NCI-H146 (cell line): ENCODE results near the gene ANKRD33B.
"Not testable (repeated sequence)": the region's sequence is repeated elsewhere in the genome, so short reads cannot be mapped to it uniquely, and the experiment has no call there.

Source experiments
- DNase-seq: peaks from one replicate; lab custom pipeline; 2025; lab: John Stamatoyannopoulos, UW

ANKRD33B gene

GRCh38 chr5:10559151-10559550 is 4.7 kb upstream of the ANKRD33B start:
- no peak for DNase-seq

DNA sequence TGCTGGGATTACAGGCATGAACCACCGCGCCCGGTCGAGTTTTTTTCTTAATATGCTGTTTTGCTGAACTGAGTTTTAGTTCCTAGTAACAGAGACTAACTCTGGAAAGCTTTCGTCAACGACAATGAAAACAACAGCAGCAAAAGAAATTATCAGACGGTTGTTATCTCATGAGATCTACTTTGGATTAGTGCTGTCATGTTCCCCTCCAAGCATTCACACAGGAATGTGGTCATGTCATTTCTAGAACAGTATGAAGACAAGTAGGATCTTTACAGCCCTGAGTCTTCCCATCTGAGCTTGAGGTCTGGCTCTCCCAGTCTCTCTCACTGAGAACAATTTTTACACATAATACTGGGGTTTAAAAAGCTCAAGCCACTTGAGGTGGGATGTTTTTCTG is 4.0 kb upstream of the ANKRD33B start:
- no peak for DNase-seq

GRCh38 chr5:10562201-10563109 is 1.4 kb upstream of the ANKRD33B start:
- DNase-seq, result no peak

- peak; percentile 21 for DNase-seq
These were observed 543 bp upstream of the ANKRD33B start for GRCh38 chr5:10563110-10563944.

DNA sequence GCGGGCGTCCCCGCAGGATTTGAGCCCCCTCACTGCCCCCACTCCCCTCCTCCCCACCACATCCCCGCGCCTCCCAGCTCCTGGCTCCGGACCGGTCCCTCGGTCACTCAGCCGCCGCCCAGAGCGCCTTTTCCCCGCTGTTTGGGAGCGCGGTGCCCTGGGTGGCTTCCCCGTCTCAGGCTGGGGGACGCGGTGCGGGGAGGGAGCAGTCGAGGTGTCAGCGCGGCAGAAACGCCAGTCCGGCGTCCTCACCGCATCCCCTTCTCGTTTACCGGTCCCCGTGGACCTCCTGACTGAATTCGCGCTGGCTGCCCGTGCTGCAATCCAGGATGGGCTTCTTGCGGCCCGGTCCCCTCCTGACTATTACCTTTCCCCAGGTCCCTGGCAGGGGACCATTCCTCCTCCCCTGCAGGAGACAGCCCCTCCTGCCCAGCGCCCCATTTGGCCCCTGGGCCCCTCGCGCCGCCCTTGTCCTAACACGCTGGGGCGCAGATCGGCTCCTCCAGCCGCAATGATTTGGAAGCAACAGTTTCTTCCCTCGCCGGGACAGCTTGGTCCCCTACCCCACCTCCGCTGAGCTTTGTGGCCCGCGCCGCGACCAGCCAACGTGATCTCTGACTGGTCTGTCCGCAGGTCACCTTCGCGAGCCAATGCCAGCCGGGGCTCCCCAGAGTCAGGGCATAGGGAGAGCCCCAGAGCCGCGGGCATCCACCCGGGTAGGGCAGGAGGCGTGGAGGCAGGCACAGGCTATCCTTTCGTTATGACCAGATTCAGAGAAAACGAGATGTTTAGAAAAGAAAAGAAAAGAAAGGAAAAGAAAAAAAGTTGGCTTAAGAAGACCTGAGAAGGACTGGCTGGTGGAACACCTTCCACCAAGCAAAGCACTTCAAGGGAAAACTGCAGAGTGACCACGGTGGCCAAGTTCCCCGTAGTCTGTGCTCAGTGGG is 1.2 kb downstream of the ANKRD33B start:
- DNase-seq, result no peak

DNA sequence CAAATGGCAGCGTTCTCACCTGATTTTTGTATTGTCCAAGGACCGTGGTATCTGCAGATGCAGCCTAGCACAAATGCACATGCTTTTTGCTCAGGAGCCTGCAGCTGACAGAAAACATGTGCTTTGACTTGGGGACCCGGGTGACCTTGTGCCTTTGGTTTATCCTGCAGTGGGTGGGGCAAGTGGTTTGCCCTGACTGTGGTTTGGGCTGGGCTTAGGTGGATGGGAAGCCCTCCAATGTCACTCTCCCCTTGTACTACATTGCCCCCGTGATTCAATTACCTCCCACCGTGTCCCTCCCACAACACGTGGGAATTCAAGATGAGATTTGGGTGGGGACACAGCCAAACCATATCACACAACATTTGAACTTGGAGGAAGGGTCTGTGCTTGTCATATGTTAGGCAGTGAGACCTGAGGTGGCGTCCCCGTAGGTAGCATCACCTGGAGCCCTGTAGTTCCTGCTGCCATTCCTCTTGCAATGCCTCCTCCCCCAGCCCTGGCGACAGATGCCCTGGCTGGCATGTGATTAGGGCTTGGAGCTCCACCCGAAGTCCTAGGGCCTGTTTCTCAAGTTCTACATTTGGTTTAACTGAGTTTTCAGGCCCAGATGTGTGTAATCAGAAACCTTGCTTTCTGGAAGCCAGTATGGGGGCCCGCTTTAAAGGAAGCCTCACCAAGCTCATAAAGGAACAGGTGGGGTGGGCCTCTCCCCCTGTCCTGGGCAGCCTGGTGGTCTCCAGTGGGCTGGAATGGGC is 2.1 kb downstream of the ANKRD33B start:
- no peak for DNase-seq

DNA sequence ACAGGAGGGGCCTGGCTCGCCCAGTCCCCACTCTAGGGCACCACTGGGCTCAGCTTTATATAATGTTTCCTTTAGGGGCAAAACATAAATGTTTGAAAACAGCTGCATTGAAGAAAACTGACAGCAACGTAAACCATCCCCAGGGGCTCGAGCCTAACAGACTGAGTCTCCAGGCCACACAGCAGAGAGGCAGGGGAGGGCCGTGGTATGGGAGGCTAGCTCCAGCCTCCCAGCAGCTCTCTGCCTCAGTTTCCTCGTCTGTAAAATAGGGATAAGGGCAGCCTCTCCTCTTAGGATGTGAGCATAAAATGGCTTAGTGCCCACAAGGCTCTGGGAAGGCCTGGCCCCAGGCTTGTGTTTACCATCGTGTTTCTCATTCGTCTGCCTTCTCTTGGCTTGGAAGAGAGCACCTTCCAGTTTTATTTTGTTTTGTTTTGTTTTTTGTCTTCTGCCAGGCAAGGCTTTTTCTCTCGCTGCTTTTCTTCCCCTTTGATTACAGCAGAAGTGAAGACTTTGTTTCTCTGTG is 2.7 kb downstream of the ANKRD33B start:
- DNase-seq, result no peak

DNA sequence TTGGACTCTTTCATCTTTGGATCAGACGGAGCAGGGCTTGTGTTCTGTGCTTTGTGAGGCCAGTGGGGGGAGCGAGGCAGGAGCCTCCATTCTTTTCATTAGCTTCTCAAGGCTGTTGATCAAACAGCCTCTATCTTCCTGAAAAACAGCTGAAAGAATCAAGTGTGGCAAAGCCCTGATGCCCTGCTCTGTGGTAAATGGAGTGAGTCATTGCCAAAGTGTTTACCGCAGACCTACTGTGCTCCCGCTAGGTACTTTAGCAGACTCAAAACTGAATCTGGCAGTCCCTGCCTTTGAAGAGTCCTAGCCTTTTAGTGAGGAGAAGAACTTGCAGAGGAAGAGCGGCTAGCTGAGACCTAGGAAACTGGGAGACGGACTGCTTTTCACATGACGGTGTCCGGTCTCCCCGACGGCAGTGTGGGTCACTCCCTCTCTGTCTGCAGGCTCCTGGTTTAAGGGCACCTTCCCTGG is 3.3 kb downstream of the ANKRD33B start:
- DNase-seq, result no peak

DNA sequence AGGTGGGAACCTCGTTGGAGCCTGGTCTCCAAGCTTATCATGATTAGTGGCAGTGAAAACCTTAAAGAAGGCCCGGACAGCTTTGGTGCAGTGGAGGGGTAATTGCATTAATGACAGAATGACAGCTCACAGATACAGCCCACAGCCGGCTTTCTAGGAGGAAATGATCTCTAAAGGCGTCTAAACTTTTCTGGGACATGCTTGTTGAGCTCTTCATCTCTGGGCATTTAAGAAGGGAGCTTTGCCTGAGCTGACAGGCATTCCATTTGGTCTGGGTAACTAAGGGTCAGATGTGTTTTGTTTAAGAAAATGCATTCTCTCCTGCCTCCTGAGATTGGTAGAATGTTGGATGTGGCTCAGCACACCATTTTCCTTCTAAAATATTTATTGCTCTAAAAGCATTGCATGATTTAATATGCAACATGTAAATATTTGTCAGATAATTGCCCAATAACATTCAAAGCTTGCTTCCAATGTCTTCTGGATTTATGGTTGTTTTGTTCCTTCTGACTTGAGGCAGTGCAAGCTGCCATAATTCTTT is 4.0 kb downstream of the ANKRD33B start:
- DNase-seq, result no peak

DNA sequence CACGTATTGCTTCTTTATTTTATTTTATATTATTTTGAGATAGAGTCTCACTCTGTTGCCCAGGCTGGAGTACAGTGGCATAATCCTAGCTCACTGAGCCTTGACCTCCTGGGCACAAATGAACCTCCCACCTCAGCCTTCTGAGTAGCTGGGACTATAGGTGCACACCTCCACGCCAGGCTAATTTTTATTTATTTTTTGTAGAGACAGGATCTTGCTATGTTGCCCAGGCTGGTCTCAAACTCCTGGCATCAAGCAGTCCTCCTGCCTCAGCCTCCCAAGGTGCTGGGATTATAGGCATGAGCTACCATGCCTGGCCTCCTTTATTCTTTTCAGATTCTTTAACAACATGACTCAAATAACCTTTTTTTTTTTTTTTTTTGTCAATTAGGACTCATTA is 6.7 kb downstream of the ANKRD33B start:
- DNase-seq, result not testable (repeated sequence)

GRCh38 chr5:10572451-10572850 is 8.6 kb downstream of the ANKRD33B start:
- DNase-seq, result no peak

- no peak for DNase-seq
These were observed 9.7 kb downstream of the ANKRD33B start for GRCh38 chr5:10573487-10574145.

DNA sequence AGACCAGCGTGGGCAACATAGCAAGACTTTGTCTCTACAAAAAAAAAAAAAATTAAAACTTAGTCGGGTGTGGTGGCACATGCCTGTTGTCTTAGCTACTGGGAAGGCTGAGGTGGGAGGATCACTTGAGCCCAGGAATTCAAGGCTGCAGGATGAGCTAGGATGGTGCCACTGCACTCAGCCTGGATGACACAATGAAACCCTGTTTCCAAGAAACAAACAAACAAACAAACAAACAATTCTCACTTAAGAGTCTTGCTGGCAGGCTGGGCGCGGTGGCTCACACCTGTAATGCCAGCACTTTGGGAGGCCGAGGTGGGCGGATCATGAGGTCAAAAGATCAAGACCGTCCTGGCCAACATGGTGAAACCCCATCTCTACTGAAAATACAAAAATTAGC is 11.0 kb downstream of the ANKRD33B start:
- DNase-seq, result not testable (repeated sequence)

- DNase-seq, result no peak
These were observed 12.4 kb downstream of the ANKRD33B start for GRCh38 chr5:10576121-10576789.

DNA sequence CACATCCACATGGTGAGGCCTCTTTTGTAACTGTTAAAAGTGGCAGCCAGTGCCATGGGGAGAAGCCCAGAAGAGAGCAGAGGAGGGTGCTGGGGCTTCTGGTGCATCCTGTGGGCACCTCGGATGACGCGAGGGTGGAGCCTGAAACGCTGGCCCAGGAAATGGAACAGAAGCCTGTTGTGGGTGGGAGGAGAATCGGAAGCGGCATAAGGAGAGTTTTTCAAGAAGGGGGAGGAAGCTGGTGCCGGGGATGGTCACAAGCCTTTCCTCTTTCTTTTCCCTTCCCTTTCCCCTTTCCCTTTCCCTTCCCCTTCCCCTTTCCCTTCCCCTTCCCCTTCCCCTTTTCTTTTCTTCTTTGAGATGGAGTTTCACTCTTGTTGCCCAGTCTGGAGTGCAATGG is 12.9 kb downstream of the ANKRD33B start:
- DNase-seq, result no peak

GRCh38 chr5:10577371-10578292 is 13.8 kb downstream of the ANKRD33B start:
- DNase-seq, result no peak

GRCh38 chr5:10578293-10578665 is 14.4 kb downstream of the ANKRD33B start:
- no peak for DNase-seq

GRCh38 chr5:10578869-10579268 is 15.0 kb downstream of the ANKRD33B start:
- no peak for DNase-seq
